Activated naive CD8-positive, alpha-beta T cell (primary cell): ENCODE data around the gene RTL10.

Source experiments
- H3K27ac Mint-ChIP-seq: one replicate; pipeline ENCODE4 v1.8.0; 2021; ENCODE audit warnings: mixed read lengths
- H3K27me3 Mint-ChIP-seq: one replicate; pipeline ENCODE4 v1.8.0; 2021; ENCODE audit warnings: mixed read lengths
- H3K36me3 Mint-ChIP-seq: one replicate; pipeline ENCODE4 v1.8.0; 2021; ENCODE audit warnings: mixed read lengths
- H3K4me1 Mint-ChIP-seq: one replicate; pipeline ENCODE4 v1.8.0; 2021; ENCODE audit warnings: low read depth, mixed read lengths
- H3K4me3 Mint-ChIP-seq: one replicate; pipeline ENCODE4 v1.8.0; 2021; ENCODE audit warnings: mild to moderate bottlenecking, mixed read lengths
- H3K9me3 Mint-ChIP-seq: one replicate; pipeline ENCODE4 v1.8.0; 2021; ENCODE audit warnings: low read depth, mixed read lengths

RTL10 gene

DNA sequence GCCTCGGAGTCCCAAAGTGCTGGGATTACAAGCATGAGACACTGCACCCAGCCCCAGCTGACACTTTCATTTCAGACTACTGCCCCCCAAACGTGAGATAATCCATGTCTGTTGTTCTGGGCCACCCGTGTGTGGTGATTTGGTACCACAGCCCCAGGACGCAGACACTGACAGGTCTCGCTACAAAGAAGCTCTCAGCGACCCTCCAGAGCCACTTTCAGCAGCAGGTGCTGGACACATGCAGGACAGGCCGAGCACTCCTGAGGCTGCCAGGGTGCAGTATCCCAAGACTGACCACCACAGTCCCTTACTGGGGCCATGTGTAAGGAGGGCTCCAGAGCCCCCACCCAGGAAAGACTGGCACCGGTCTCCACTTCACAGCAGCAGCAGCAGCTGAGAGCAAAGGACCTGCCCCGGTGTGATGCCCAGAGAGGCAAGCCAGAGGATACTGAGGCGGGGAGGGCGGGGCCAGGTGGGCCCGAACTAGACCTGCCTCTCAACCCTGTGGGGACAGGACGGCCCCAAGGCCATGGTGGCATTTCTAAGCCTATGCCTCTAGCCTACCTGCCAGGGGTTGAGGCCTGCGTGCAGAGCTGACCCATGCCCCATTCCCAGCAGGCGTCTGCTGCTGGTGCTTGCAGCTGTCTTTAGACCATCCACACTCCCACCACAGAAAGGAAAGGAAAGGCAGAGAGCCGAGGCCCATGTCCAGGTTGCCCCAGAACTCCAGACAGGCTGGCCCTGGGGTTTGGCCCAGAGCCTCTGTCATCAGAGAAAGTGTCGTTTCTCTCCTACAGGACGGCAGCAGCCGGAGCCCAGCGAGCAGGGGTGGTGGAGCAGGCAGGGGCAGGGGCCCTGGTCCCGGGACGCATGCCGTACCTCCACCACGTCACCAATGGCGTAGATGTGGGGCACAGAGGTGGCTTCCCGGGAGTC lies 28.0 kb upstream of the RTL10 start:
- Mint-ChIP-seq H3K4me3 (no peak overlapping the region), H3K27ac (no peak overlapping the region), H3K9me3 (no peaks in the 10 kb centered on the region)

DNA sequence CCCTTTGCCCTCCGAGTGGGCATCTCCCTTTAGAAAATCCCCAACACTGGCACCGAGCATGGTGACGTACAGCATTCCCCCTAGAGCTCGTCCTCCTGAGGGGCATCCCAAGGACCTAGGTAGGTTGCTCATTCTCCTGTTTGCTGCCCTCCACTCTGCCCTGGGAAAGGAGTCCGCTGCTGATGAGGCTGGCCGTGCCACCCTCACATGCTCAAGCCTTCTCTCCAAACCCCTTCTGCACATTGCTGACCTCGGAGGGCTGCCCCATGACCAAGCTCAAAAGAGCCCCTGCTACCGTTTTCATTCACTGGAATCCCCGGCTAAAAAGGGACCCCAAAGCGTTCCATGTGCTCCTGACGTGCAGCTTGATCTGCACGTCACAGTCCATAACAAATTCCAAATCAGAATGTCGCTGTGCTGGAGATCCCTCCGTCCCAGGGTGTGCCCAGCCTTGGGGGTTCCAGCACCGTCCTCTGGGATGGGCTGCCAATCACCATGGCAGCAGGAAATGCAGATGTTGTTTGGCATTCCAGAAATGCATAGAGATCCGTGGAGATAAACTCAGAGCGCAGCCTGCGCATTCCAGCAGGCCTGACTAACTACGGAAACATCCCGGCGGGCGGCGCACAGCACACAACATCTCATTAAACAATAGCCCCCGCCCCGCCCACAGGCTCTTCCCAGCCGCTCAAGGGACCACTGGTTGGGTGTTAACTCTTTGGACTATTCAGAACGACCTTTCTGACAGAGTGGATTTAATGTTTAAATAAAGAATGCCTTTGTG lies 26.3 kb upstream of the RTL10 start:
- H3K4me1 Mint-ChIP-seq = peaks cover 10% of the 10 kb centered on the region
- H3K4me3 Mint-ChIP-seq = no peak overlapping the region
- no peaks in the 10 kb centered on the region for H3K36me3 Mint-ChIP-seq
- no peak overlapping the region for H3K27ac Mint-ChIP-seq
- no peaks in the 10 kb centered on the region for H3K9me3 Mint-ChIP-seq
- no peaks in the 10 kb centered on the region for H3K27me3 Mint-ChIP-seq

More for the DNA sequence above, 28.0 kb upstream of the RTL10 start:
- H3K36me3 Mint-ChIP-seq = no peaks in the 10 kb centered on the region
- H3K4me1 Mint-ChIP-seq = peaks cover 27% of the 10 kb centered on the region
- H3K27me3 Mint-ChIP-seq = no peaks in the 10 kb centered on the region

DNA sequence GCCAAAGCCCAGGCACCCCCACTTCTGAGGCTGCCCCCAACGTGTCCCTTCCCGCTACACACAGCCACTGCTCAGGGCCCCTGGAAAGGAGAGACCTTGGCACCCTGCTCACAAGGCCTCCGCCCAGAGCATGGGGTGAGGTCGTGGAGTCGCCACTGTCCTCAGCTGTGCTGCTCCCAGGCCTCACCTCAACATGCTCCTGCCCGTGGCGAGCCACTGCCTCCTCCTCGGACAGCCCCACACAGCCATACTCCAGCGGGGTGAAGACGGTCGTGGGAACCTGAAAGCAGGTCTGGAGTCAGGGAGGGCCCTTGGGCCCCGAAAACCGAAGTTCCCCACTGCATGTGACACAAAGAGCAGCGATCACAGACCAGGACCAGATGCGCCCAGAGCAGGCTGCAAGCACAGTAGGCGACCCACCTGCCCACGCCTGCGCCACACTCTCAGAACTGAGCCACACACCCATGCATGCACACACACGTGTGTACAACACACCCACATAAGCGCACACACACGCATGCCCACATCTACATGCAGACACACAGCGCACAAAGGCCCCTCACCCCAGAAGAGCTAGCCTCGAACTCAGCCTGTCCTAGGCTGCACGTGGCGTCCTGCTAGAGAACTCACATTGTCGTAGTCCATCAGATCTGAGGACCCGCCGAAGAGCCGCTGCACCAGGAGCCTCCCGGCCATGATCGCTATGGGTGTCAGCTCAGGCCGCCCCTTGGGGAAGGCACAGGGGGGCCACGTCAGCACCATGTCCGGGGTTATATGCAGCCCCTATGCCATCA lies 25.5 kb upstream of the RTL10 start:
- Mint-ChIP-seq H3K27me3 (no peaks in the 10 kb centered on the region), H3K9me3 (no peaks in the 10 kb centered on the region), H3K27ac (no peak overlapping the region), H3K36me3 (no peaks in the 10 kb centered on the region), H3K4me1 (peaks cover 5% of the 10 kb centered on the region), H3K4me3 (no peak overlapping the region)

DNA sequence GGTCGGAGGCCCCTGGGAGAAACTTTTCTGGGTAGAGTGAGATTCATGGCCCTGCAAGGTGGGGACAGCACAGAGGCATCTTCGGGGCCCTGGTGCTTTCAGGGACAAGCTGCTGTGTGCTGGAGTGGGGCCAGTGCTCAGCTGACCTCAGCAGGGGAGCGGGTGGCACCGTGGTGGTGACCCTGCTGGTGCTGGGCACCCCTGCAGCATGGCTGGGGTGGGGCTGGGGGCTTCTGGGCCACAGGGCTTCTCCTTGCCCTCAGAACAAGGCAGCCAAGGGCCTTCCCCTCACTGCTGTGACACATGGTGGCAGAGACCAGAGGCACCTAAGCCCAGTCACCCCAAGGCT lies 24.9 kb upstream of the RTL10 start:
- Mint-ChIP-seq H3K4me1 (peaks cover 7% of the 10 kb centered on the region), H3K4me3 (no peak overlapping the region), H3K36me3 (no peaks in the 10 kb centered on the region), H3K27ac (no peak overlapping the region), H3K9me3 (no peaks in the 10 kb centered on the region), H3K27me3 (no peaks in the 10 kb centered on the region)

DNA sequence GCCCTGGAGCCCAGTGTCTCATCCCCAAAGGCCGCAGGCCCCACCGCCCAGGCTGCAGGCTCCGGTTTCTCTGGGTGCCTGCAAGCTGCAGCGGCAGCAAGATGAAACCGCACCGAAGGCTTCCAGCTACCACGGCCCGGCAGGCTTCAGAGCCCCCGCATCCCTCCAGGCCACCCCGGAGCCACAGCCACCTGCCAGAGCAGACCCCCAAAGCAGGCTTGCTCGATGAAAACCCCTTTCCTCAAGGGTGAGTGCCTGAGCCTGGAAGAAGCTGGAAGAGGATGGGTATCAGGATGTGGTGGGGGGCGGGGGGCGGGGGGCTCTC lies 24.5 kb upstream of the RTL10 start:
- Mint-ChIP-seq H3K4me3 (no peak overlapping the region), H3K27me3 (no peaks in the 10 kb centered on the region), H3K9me3 (no peaks in the 10 kb centered on the region), H3K4me1 (peaks cover 9% of the 10 kb centered on the region), H3K36me3 (no peaks in the 10 kb centered on the region), H3K27ac (no peak overlapping the region)

DNA sequence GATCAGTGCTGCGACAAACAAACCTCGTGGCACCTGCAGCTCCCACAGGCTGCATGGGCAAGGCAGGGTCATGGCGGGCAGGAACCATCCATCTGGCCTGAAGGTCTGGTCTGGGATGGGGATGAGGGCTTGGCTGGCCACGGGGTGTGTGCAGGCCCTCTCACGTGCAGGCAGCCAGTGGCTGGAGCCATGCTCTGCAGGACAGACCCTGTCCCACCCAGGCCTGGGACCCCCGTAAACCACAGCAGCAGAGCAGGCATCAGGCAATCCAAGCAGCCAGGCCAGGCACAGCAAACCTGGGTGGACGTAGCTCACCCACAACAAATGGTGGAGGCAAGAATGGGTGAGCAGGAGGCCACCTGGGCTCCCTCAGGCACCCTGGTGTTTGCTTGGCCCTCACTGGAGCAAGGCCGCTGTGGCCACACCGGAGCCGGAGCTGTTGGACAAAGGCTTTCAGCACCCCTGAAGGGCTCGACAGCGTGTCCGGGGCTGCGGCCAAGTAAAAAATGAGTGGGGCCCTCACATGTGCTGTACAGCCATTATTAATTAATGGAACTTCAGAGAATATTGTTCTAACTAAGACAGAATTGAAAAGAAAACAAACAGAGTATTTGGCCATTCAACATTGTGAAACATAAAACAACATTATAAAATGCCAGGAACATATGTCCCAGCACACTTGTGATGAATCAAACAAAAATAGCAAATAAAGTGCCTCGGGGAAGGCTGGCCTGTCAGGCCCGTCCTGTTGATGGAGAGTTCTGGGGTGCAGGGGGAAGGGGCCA lies 24.0 kb upstream of the RTL10 start:
- Mint-ChIP-seq H3K9me3 (no peaks in the 10 kb centered on the region), H3K4me3 (no peak overlapping the region), H3K36me3 (no peaks in the 10 kb centered on the region), H3K27ac (no peak overlapping the region), H3K4me1 (peaks cover 12% of the 10 kb centered on the region), H3K27me3 (no peaks in the 10 kb centered on the region)

DNA sequence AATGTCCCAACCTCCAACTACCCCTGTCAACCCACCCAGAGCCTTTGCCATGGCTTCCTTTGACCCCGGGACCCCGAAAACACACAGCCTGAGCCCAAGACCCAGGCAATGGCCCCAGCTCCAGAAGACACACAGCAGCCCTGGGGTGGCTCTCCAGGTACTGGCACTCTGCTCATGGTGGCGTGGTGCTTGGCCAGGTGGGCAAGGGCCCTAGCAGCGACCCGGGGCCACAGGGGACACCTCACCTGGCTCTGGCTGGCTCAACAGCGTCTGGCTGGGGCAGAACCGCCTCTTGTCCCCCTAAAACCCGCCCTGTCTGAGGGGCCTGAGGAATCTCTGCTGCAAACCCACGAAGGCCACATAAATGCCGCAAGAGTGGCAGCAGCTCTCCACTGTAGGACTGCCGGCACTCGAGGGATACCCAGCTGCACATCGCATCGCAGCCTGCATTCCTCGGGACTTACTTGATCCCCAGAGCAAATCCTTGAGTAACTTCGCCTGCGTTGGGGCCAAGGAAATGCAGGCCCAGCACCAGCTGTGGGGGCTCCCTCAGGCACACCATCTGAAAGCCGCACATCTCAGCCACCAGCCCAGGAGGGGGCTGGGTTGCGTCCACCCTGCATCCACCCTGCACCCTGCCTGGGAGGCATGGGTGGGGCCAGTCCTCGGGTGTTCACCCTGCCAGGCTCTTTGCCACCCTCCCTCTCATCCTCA lies 23.1 kb upstream of the RTL10 start:
- H3K27me3 Mint-ChIP-seq = no peaks in the 10 kb centered on the region
- H3K36me3 Mint-ChIP-seq = no peaks in the 10 kb centered on the region
- H3K9me3 Mint-ChIP-seq = no peaks in the 10 kb centered on the region
- peaks cover 12% of the 10 kb centered on the region for H3K4me1 Mint-ChIP-seq
- H3K4me3 Mint-ChIP-seq = no peak overlapping the region
- H3K27ac Mint-ChIP-seq = no peak overlapping the region

DNA sequence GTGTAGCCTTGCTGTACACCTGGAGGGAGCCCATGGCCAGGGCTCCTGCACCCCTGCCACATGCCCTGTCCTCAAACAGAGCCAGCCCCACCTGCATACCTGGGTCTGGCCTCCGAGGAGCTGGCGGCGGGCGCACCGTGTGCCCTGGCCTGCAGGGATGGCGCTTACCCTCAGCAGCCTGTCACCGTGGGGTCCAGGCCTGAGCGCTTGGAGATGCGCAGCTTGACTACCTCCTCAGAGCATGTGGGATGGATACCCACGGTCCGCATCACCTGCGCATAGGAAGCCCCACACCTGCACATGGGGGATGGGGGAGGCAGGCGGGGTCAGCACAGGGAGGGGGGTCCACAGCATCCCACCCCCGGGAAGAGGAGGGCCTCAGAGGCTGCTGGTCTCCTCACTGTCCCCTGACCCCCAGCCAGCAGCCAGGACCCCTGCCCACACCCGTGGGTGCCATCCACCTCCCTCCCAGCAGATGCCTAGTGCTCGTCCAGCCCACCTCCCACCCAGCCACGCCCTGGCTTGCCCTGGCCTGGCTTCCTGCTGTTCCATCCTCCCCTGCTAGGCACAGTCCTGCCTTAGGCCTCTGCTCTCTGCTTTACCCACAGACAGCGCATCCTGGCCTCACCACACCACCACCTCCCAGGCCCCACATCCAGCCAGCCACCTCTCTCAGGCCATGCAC lies 22.4 kb upstream of the RTL10 start:
- no peak overlapping the region for H3K27ac Mint-ChIP-seq
- peaks cover 12% of the 10 kb centered on the region for H3K4me1 Mint-ChIP-seq
- H3K27me3 Mint-ChIP-seq = no peaks in the 10 kb centered on the region
- H3K4me3 Mint-ChIP-seq = no peak overlapping the region
- H3K36me3 Mint-ChIP-seq = no peaks in the 10 kb centered on the region
- H3K9me3 Mint-ChIP-seq = no peaks in the 10 kb centered on the region

DNA sequence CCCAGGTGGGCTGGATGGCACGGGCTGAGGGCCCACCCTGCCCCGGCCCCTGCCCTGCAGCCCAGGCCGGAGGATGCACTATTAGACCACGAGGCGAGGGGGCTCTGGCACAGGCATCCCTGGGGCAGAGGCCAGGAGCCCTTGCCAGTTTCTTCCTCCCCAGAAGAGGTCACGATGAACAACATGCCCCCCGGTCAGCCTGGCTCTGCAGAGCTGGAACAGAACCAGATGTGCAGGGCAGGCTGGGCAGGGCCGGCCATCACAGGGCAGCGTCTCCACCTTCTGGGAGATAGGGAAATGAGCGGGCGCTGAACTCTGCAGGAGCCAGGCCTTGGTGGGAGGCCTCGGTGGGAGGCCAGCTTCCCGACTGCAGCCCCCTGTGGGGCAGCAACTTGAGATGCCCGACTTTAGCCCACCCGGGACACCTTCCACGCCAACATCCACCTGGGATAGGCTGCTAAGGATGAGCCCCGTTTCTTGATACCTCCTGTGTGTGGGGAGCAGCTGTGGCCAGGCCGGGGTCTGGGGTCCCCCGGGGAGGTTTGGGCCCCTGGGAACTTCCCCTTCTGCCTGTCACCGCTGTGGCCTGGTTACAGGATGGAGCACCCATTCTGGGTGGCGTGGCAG lies 21.8 kb upstream of the RTL10 start:
- H3K27me3 Mint-ChIP-seq = no peaks in the 10 kb centered on the region
- H3K36me3 Mint-ChIP-seq = no peaks in the 10 kb centered on the region
- H3K4me1 Mint-ChIP-seq = peaks cover 12% of the 10 kb centered on the region
- no peak overlapping the region for H3K27ac Mint-ChIP-seq
- H3K9me3 Mint-ChIP-seq = no peaks in the 10 kb centered on the region
- H3K4me3 Mint-ChIP-seq = no peak overlapping the region

DNA sequence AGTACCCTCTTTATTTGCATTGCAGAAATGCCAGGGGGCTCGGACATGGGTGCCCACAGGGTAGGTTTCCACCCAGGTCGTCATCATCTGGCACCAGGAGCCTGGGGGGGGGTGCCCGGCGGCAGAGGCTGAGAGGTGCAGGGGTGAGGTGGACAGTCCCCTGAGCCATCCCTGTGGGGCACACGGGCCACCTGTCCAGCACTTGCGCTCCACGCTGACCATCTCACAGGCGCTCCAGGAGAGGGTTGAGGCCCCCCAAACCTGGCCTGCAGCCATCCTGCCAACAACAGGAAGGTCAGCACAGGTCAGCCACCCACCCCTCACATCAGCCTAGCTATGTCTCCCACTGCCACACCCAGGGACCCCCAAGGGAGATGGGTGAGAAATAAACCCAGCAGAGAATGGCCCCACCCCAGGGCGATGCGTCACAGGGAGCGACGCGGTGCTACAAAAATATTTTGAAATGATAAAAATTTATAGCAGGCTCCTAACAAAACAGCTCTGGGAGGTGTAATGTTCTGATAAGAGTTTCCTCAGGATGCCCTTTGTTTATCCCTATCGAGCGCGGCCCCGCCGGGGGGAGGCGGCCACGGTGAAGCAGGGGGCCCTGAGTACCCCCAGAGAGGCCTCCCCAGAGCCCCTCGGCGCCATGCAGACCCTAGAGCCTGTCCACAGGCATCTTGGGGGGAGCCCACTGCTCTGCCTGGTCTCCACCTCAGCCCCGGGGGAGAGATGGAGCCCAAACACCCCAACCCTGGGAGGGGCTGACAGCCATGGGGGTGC lies 21.0 kb upstream of the RTL10 start:
- Mint-ChIP-seq H3K4me3 (no peak overlapping the region), H3K36me3 (no peaks in the 10 kb centered on the region), H3K4me1 (peaks cover 12% of the 10 kb centered on the region), H3K27me3 (no peaks in the 10 kb centered on the region), H3K9me3 (no peaks in the 10 kb centered on the region), H3K27ac (no peak overlapping the region)

DNA sequence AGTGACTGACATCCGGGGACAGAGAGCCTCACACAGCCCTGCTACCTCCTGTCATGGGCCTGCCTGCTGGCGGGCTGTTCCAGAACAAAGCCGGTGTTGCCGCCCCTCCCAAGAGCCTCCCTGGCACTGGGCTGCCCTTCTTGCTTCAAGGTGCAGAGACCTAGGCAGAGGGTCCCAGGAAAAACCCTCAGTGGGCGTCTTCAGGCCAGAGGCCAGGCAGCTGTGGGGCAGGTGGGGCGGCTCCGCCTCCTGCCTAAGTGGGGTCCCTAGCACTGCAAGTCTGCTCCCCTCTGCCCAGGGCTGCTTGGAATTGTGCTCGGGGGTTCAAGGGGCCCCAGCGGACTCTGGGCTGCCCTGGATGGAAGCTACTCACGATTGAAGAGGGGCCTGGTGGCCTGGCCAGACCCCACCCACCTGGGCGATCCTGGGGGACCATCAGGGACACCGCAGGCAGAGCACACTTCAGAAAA lies 20.4 kb upstream of the RTL10 start:
- Mint-ChIP-seq H3K36me3 (no peaks in the 10 kb centered on the region), H3K4me1 (peaks cover 12% of the 10 kb centered on the region), H3K9me3 (no peaks in the 10 kb centered on the region), H3K4me3 (no peak overlapping the region), H3K27ac (no peak overlapping the region), H3K27me3 (no peaks in the 10 kb centered on the region)

DNA sequence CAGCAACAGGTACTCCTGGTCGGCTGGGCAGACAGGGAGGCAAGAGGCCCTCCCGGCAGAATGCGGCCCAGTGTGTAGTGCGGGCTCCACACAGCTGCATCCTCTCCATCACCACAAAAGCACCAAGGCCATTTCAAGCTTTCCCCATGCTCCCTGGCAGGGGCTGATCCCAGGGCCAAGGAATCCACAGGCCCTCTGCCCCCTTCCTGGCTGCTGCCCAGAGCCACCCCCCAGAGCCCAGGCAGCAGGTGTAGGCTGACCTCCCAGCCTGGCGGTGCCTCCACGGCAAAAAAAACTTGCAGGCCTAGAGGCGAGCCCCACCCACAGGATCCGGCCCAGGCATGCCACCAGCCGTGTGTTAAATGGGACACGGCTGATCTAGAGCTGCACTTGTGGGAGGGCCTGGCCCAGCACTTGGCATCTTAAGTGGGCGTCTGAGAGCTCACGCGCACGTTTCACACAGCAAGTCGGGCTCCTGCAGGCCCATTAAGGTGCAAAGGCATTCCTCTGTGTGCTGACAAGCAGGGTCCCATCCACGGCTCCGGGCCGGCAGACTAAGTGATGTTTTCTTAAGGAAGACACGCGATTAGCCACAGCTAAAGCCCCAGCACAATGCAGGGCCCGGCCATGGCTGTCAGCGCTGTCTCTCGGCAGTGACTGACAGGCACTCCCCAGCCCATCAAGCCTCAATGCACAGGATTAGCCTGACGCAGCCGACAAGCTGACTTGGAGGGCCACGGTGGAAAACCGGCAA lies 19.8 kb upstream of the RTL10 start:
- no peaks in the 10 kb centered on the region for H3K27me3 Mint-ChIP-seq
- no peak overlapping the region for H3K4me3 Mint-ChIP-seq
- peaks cover 12% of the 10 kb centered on the region for H3K4me1 Mint-ChIP-seq
- H3K27ac Mint-ChIP-seq = no peak overlapping the region
- no peaks in the 10 kb centered on the region for H3K36me3 Mint-ChIP-seq
- no peaks in the 10 kb centered on the region for H3K9me3 Mint-ChIP-seq
